ENCODE measurements around the gene MPC1. TPM values are rescaled to one million over a fixed set of nuclear protein-coding genes. Genes with fewer than 3 reads are reported as not detected.

MPC1 gene
- total and polyA plus RNA-seq, 2 experiments from 2014 or later: 15.5 to 39.4 TPM

DNA sequence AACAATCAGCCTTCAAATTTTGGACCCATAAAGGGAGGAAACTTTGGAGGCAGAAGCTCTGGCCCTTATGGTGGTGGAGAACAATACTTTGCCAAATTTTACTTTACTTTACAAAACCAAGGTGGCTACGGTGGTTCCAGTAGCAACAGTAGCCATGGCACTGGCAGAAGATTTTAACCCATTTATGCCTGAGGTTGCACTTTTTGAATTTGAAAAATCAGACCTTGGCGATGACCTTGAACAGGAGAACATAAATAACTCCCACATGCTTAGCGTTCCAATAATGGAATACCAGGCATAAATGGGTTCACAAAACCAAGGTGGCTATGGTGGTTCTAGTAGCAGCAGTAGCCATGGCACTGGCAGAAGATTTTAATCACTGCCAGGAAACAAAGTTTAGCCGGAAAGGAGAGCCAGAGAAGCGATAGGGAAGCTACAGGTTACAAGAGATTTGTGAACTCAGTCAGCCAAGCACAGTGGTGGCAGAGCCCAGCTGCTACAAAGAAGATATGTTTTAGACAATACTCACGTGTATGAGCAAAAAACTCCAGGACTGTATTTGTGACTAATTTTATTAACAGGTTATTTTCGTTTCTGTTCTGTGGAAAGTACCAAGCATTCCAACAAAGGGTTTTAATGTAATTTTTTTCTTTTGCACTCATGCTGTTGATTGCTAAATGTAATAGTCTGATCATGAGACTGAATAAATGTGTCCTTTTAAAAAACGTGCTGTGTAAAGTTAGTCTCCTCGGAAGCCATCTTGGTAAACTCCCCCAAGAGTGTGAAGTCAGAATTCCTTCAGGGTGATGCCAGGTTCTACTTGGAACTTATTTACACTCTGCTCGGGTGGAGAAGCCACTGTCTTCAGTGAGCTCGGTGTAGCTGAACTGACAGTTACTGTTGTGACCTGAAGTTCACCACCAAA, 47.1 kb downstream of the MPC1 start:
- Histone ChIP-seq H2AFZ (no peak overlapping the region), H3K4me2 (no peak overlapping the region), H3K9me2 (ENCODE audit: insufficient read depth) (no peaks in the 10 kb centered on the region), H3K27ac (ENCODE audit: low read depth) (no peak overlapping the region; the same call in 1 of the 2 replicates), H4K20me1 (replicated peaks; ENCODE audit: insufficient read depth) (peaks cover 40% of the 10 kb centered on the region), H3K4me1 (ENCODE audit: insufficient read depth) (peaks cover 27% of the 10 kb centered on the region), H3K79me2 (replicated peaks; ENCODE audit: insufficient read depth) (peaks cover 98% of the 10 kb centered on the region), H3K4me3 (no peak overlapping the region), H3K36me3 (ENCODE audit: insufficient read depth) (no peaks in the 10 kb centered on the region), H3F3A (replicated peaks; ENCODE audit: low read depth) (no peaks in the 10 kb centered on the region; the same call in 1 of the 2 replicates), H3K27me3 (ENCODE audit: insufficient read depth) (no peaks in the 10 kb centered on the region)
- DNase-seq (ENCODE audit: low spot score) (no peak), ATAC-seq (no peak)
- no peak overlapping the region for H3K4me3 Mint-ChIP-seq
- peaks cover 34% of the 10 kb centered on the region for H3K4me1 Mint-ChIP-seq
- no peak overlapping the region for H3K27ac Mint-ChIP-seq
- peaks cover 17% of the 10 kb centered on the region for H3K36me3 Mint-ChIP-seq (ENCODE audit: low read depth)
- no peaks in the 10 kb centered on the region for H3K9me3 Mint-ChIP-seq
- peaks cover 6% of the 10 kb centered on the region for H3K27me3 Mint-ChIP-seq (ENCODE audit: insufficient read depth, low read depth, poor library complexity)
- TF ChIP-seq CTCF (conservative IDR thresholded peaks at IDR 0.05; ENCODE audit: low read depth in 2 of 2) (no peak), ZNF462 (CRISPR knock-in tag; IDR thresholded peaks at IDR 0.05) (no peak), EZH2phosphoT487 (IDR thresholded peaks at IDR 0.05; ENCODE audit: unreplicated experiment) (no peak), JUNB (IDR thresholded peaks at IDR 0.05; ENCODE audit: unreplicated experiment) (no peak), ZNF114 (CRISPR knock-in tag; IDR thresholded peaks at IDR 0.05) (no peak), EZH2 (IDR thresholded peaks at IDR 0.05; ENCODE audit: low read depth, unreplicated experiment) (no peak), REST (IDR thresholded peaks at IDR 0.05; ENCODE audit: unreplicated experiment) (no peak)
- TF ChIP-seq, protein P1, sequence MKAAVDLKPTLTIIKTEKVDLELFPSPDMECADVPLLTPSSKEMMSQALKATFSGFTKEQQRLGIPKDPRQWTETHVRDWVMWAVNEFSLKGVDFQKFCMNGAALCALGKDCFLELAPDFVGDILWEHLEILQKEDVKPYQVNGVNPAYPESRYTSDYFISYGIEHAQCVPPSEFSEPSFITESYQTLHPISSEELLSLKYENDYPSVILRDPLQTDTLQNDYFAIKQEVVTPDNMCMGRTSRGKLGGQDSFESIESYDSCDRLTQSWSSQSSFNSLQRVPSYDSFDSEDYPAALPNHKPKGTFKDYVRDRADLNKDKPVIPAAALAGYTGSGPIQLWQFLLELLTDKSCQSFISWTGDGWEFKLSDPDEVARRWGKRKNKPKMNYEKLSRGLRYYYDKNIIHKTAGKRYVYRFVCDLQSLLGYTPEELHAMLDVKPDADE (IDR thresholded peaks at IDR 0.05): no peak

All from GM23338 (cell line).